H1 (cell line): ENCODE results near the gene APC2. TPM values are rescaled to one million over a fixed set of nuclear protein-coding genes. Genes with fewer than 3 reads are reported as not detected.

ENCODE experiments used
- FOSL1 ChIP-seq: IDR thresholded peaks from 2 replicates; pipeline ENCODE4 v1.6.1; 2011; ENCODE audit warnings: mild to moderate bottlenecking, low read depth, low read length, moderate library complexity; ENCODE audit not compliant: insufficient read depth
- GABPA ChIP-seq: IDR thresholded peaks from 2 replicates; pipeline ENCODE4 v1.6.1; 2011; ENCODE audit warnings: mild to moderate bottlenecking, low read length, moderate library complexity, borderline replicate concordance; ENCODE audit not compliant: insufficient read depth
- HDAC2 ChIP-seq, 2 experiments: fragments of 300-600 bp in 1 of 2; sonication (generic) in 1 of 2; IDR thresholded peaks; 2 replicates each; pipeline ENCODE4 v1.6.1; 2011 to 2012; ENCODE audit warnings: low read depth in 2 of 2, low read length in 2 of 2, mild to moderate bottlenecking in 2 of 2, moderate library complexity in 2 of 2, borderline replicate concordance in 1 of 2, inconsistent platforms in 1 of 2
- HDAC6 ChIP-seq: IDR thresholded peaks from one replicate; pipeline ENCODE4 v1.7.1; 2012; ENCODE audit warnings: low read depth, mild to moderate bottlenecking, inconsistent platforms, low read length, moderate library complexity
- RNF2 ChIP-seq: fragments of 200-900, 300-1000 bp; sonication (generic); IDR thresholded peaks from 2 replicates; pipeline ENCODE4 v1.7.1; 2016; ENCODE audit warnings: borderline replicate concordance, low read depth, mild to moderate bottlenecking, antibody characterized with exemption, low read length; ENCODE audit not compliant: poor library complexity, severe bottlenecking; ENCODE audit errors: missing control alignments
- polyA plus RNA-seq, 7 experiments: library from polyadenylated mRNA; depleted of rRNA in 3 of 7; stranded (reverse) in 5 of 7; unstranded in 2 of 7; fragments of >200 nt in 5 of 7; fragments of 200-250 nt in 2 of 7; gene quantifications; 1 replicate in 5 of 7; 2 replicates in 1 of 7; 4 replicates in 1 of 7; pipeline versions ENCODE4 v1.2.1 to v1.2.3, GENCODE V29; 2011 to 2013; ENCODE audit warnings: missing spikeins in 2 of 7, mixed read lengths in 2 of 7
- total RNA-seq: library from RNA; stranded (reverse); fragmentation: NEBNext Ultra II Directional; extraction: Animal tissue kit (Norgen Biotek cat#: 25700); gene quantifications from 2 replicates; pipeline ENCODE4 v1.2.1, GENCODE V29; 2021

The APC2 gene
- total and polyA plus RNA-seq, 2 of the 8 experiments (the other 6 are each of a cell fraction or from before 2014, with no cell fraction given), result 1.3 to 4.1 TPM

DNA sequence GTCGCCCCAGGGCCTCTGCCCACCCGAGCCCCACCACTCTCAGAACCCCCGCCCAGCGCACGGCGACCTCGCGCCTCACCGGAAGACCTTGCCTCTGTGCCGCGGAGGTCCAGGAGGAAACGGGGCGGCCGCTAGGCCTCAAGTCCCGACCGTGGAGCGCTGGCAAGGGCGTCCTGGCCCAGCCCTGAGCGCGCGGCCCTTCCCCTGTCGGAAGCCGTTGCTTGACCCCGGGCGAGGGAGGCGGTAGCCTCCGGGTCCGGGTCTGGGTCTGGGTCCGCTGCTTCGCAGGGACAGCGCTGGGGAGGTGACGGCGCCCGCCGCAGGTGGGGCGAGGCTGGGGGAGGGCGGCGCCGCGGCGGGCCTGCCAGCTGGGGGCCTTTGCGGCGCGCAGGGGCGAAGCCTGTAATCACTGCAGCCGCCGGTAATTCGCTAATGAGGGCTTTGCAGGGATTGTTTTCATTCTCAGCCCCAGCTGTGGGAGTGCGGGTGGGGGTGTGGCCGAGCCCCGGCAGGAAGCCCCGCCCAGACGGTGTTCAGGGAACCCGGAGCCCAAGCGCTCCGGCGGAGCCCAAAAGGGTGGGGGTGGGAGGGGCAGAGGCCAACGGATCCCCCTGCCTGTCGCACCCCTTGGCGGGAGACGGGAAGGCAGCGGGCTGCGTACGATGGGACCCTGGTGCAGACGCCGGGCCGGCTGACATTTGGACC lies 20.5 kb downstream of the APC2 start (continued):
- TF ChIP-seq HDAC2 (IDR thresholded peaks at IDR 0.05; ENCODE audit: borderline replicate concordance in 1 of 2, low read depth in 2 of 2, low read length in 2 of 2) (no peak), RNF2 (no peak), GABPA (no peak; the same call in 1 of the 2 replicates), FOSL1 (no peak), HDAC6 (no peak)
